Fibroblast of villous mesenchyme (primary cell): ENCODE data around the gene PTPRN2. TPM values are rescaled to one million over a fixed set of nuclear protein-coding genes. Genes with fewer than 3 reads are reported as not detected.
"Not testable (repeated sequence)": the region's sequence is repeated elsewhere in the genome, so short reads cannot be mapped to it uniquely, and the experiment has no call there.

Experiments
- DNase-seq: peaks from one replicate; pipeline ENCODE4 v3.0.0-alpha.2; 2010; ENCODE audit warnings: low read depth
- H3K4me3 ChIP-seq: 2 replicates; pipeline ENCODE4 v1.5.1; 2011; ENCODE audit warnings: low read depth, mild to moderate bottlenecking, low read length
- CTCF ChIP-seq: IDR thresholded peaks from 2 replicates; pipeline ENCODE4 v1.5.1; 2012; ENCODE audit warnings: low read depth, mild to moderate bottlenecking, low read length; ENCODE audit not compliant: insufficient read depth
- total RNA-seq: library from RNA; depleted of rRNA; stranded (reverse); fragments of >200 nt; gene quantifications from 2 replicates; pipeline ENCODE4 v1.2.3, GENCODE V29; 2012

The PTPRN2 gene
- total RNA-seq, 1 donor, result not detected

- TF ChIP-seq CTCF, result no peak
- no peak for DNase-seq
- H3K4me3 ChIP-seq, result no peak overlapping the region
These were observed 62.6 kb downstream of the PTPRN2 start for GRCh38 chr7:158524749-158525635.

- H3K4me3 ChIP-seq, DNase-seq: not testable (repeated sequence)
These were observed 63.3 kb downstream of the PTPRN2 start for GRCh38 chr7:158524286-158524685.

- DNase-seq, H3K4me3 ChIP-seq: not testable (repeated sequence)
These were observed 63.7 kb downstream of the PTPRN2 start for GRCh38 chr7:158523877-158524276.

GRCh38 chr7:158523165-158523856 is 64.3 kb downstream of the PTPRN2 start:
- H3K4me3 ChIP-seq, DNase-seq: not testable (repeated sequence)

GRCh38 chr7:158521795-158522194 is 65.8 kb downstream of the PTPRN2 start:
- DNase-seq, H3K4me3 ChIP-seq: not testable (repeated sequence)

- DNase-seq, result no peak
- TF ChIP-seq CTCF, result no peak
- H3K4me3 ChIP-seq, result no peak overlapping the region
These were observed 66.8 kb downstream of the PTPRN2 start for GRCh38 chr7:158520825-158521224.

GRCh38 chr7:158519633-158520174 is 67.9 kb downstream of the PTPRN2 start:
- no peak for TF ChIP-seq CTCF
- DNase-seq, result no peak
- no peak overlapping the region for H3K4me3 ChIP-seq

GRCh38 chr7:158518980-158519632 is 68.5 kb downstream of the PTPRN2 start:
- DNase-seq, result no peak
- TF ChIP-seq CTCF, result no peak
- no peak overlapping the region for H3K4me3 ChIP-seq
